Small intestine (tissue), 7 donors: Measurements from ENCODE around the gene CEL. TPM values are rescaled to one million over a fixed set of nuclear protein-coding genes. Genes with fewer than 3 reads are reported as not detected.
A peak's percentile ranks its signal among the peaks of the same experiment; 100 is the strongest.
"Not testable (repeated sequence)": the region's sequence is repeated elsewhere in the genome, so short reads cannot be mapped to it uniquely, and the experiment has no call there.

Source experiments
- DNase-seq, 2 donors: peaks; one replicate each; pipeline versions ENCODE4 v3.0.0 to v3.0.0-alpha.2; 2013
- FAIRE-seq: peaks from 2 replicates; lab custom pipeline; 2012; peaks lifted over from hg19 to GRCh38; lab: Jason Lieb, UNC
- H3K27ac ChIP-seq, 3 donors: one replicate each; pipeline ENCODE4 v1.5.1; 2013; ENCODE audit warnings: low read length in 2 of 3, mild to moderate bottlenecking in 2 of 3, control low read depth in 1 of 3, inconsistent platforms in 1 of 3, low read depth in 1 of 3, moderate library complexity in 1 of 3
- H3K27me3 ChIP-seq, 3 donors: one replicate each; pipeline ENCODE4 v1.6.1; 2013; ENCODE audit warnings: low read length in 3 of 3, inconsistent platforms in 1 of 3; ENCODE audit not compliant: control insufficient read depth in 3 of 3, insufficient read depth in 3 of 3
- H3K36me3 ChIP-seq, 3 donors: one replicate each; pipeline ENCODE4 v1.6.1; 2013; ENCODE audit warnings: low read length in 3 of 3, inconsistent platforms in 1 of 3, low read depth in 1 of 3, mild to moderate bottlenecking in 1 of 3, moderate library complexity in 1 of 3; ENCODE audit not compliant: control insufficient read depth in 3 of 3, insufficient read depth in 2 of 3
- H3K4me1 ChIP-seq, 3 donors: one replicate each; pipeline ENCODE4 v1.6.1; 2013; ENCODE audit warnings: low read length in 2 of 3, inconsistent platforms in 1 of 3, low read depth in 1 of 3, mild to moderate bottlenecking in 1 of 3, moderate library complexity in 1 of 3; ENCODE audit not compliant: control insufficient read depth in 3 of 3, insufficient read depth in 2 of 3
- H3K4me3 ChIP-seq, 3 donors: one replicate each; pipeline ENCODE4 v1.5.1; 2013; ENCODE audit warnings: low read length in 3 of 3, control low read depth in 1 of 3, inconsistent platforms in 1 of 3, low read depth in 1 of 3, mild to moderate bottlenecking in 1 of 3, moderate library complexity in 1 of 3
- H3K9me3 ChIP-seq, 2 donors: one replicate each; pipeline ENCODE4 v1.6.1; 2013; ENCODE audit warnings: low read depth in 1 of 2, low read length in 1 of 2; ENCODE audit not compliant: control insufficient read depth in 2 of 2, insufficient read depth in 1 of 2
- WGBS, 3 donors: extraction: QIAGEN DNeasy Blood & Tissue Kit; methylation state at CpG; one replicate each; pipeline ENCODE4 v1.1.7; 2013; 5-methylcytosine and 5-hydroxymethylcytosine counted together
- polyA plus RNA-seq, 4 donors: library from polyadenylated mRNA; stranded (reverse) in 3 of 4; unstranded in 1 of 4; fragments of 200-250 nt in 3 of 4; fragments of 120-200 nt in 1 of 4; gene quantifications; one replicate each; pipeline versions ENCODE4 v1.2.1 to v1.2.3, GENCODE V29; 2013
- donor health status: healthy with polysubstance abuse.
- donor health status: control.
- donor health status: control.
- donor health status: Bipolar disorder and iron deficiency.
- donor health status: healthy.

CEL gene
- polyA plus RNA-seq, 4 donors, result 2.8 to 463 (median 5.3) TPM

DNA sequence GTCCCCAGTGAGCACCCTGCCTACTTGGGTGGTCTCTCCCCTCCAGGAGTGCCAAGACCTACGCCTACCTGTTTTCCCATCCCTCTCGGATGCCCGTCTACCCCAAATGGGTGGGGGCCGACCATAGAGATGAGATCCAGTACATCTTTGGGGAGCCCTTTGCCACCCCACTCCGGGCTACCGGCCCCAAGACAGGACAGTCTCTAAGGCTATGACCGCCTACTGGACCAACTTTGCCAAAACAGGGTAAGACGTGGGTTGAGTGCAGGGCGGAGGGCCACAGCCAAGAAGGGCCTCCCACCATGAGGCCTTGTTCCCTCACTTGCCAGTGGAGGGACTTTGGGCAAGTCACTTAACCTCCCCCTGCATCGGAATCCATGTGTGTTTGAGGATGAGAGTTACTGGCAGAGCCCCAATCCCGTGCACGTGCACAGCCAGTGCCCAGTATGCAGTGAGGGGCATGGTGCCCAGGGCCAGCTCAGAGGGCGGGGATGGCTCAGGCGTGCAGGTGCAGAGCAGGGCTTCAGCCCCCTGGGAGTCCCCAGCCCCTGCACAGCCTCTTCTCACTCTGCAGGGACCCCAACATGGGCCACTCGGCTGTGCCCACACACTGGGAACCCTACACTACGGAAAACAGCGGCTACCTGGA is 24.6 kb downstream of the CEL start:
- DNase-seq, result not testable (repeated sequence)
- whole genome bisulfite sequencing, 3 donors, result 80 to 87% (median 83%) methylated on average over 10 to 17 of the region's 17 CpGs
- peaks cover 0 to 20% (median 0%) of the 10 kb centered on the region in 3 donors for H3K4me1 ChIP-seq

DNA sequence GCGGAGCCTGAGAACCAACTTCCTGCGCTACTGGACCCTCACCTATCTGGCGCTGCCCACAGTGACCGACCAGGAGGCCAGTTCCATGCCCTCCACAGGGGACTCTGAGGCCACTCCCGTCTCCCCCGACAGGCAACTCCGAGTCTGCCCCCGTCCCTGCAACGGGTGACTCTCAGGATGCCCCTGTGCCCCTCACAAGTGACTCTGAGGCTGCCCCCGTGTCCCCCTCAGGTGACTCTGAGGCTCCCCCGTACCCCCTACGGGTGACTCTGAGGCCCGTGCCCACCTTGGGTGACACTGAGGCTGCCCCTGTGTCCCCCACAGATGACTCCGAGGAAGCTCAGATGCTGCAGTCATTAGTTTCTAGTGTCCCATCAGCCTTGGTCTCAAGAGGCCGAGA is 25.1 kb downstream of the CEL start:
- Histone ChIP-seq H3K4me3 (no peak overlapping the region), H3K4me1 (peaks cover 0 to 19% (median 0%) of the 10 kb centered on the region in 3 donors), H3K36me3 (peaks cover 0 to 23% (median 0%) of the 10 kb centered on the region in 3 donors), H3K27ac (no peak overlapping the region), H3K27me3 (no peaks in the 10 kb centered on the region), H3K9me3 (no peaks in the 10 kb centered on the region)
- WGBS, 3 donors, result 72 to 81% (median 80%) methylated on average over 12 to 15 of the region's 15 CpGs
- FAIRE-seq (no peak), DNase-seq (no peak)

More for the DNA sequence above, 24.6 kb downstream of the CEL start:
- not testable (repeated sequence) for H3K27me3 ChIP-seq, H3K9me3 ChIP-seq, H3K27ac ChIP-seq, H3K4me3 ChIP-seq, FAIRE-seq
- H3K36me3 ChIP-seq, result peaks cover 0 to 23% (median 0%) of the 10 kb centered on the region in 3 donors

- peaks cover 0 to 23% (median 0%) of the 10 kb centered on the region in 3 donors for H3K36me3 ChIP-seq
- 61 to 67% (median 64%) methylated on average over 7 of the region's 7 CpGs for WGBS, 3 donors
- H3K27ac ChIP-seq, result no peak overlapping the region
- H3K4me1 ChIP-seq, result peaks cover 0 to 17% (median 0%) of the 10 kb centered on the region in 3 donors
- no peaks in the 10 kb centered on the region for H3K27me3 ChIP-seq
- FAIRE-seq (no peak), DNase-seq (no peak)
- no peaks in the 10 kb centered on the region for H3K9me3 ChIP-seq
- H3K4me3 ChIP-seq, result no peak overlapping the region
Measured at GRCh38 chr9:133087429-133088145, 25.8 kb downstream of the CEL start.

DNA sequence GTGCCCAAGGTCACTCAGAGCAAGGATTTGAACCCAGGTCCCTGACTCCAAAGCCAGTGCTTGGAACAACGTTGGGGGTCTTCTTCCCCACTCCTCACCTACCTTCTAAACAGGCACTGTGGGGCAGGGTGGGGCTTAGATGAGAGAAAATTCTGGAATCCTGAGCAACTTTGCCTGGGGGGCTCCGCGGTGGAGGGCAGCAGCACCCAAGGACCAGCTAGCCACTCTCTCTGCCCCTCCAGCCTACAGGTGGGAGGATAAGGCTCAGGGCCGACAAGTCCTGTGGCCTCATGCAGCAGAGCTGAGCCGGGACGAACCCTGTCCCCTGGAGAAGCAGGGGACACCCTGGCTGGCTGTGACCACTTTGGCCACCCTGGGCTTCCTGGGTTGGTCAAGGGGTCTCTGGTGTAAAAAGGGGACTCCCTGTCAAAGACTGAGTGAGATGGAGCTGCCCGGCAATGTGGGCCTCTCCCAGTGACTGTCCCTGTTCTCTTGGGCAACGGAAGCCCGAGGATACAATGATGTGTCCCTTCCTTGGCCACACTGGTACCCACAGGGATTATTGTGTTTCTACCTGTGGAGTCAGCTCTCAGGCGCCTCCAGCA is 26.5 kb downstream of the CEL start:
- DNase-seq (no peak), FAIRE-seq (no peak)
- H3K4me3 ChIP-seq, result no peak overlapping the region
- H3K27ac ChIP-seq, result no peak overlapping the region
- WGBS, 3 donors, result 87 to 88% (median 88%) methylated on average over 10 of the region's 10 CpGs
- H3K27me3 ChIP-seq, result no peaks in the 10 kb centered on the region
- no peaks in the 10 kb centered on the region for H3K9me3 ChIP-seq
- H3K4me1 ChIP-seq, result peaks cover 0 to 17% (median 0%) of the 10 kb centered on the region in 3 donors
- peaks cover 0 to 23% (median 0%) of the 10 kb centered on the region in 3 donors for H3K36me3 ChIP-seq

- Histone ChIP-seq H3K27ac (peak overlapping the region in 1 of 3 donors; percentile 29), H3K27me3 (no peaks in the 10 kb centered on the region), H3K36me3 (peaks cover 0 to 22% (median 0%) of the 10 kb centered on the region in 3 donors), H3K4me3 (no peak overlapping the region), H3K4me1 (peaks cover 0 to 17% (median 0%) of the 10 kb centered on the region in 3 donors), H3K9me3 (no peaks in the 10 kb centered on the region)
- 80 to 88% (median 84%) methylated on average over 7 of the region's 7 CpGs for WGBS, 3 donors
- no peak for FAIRE-seq
- DNase-seq, result no peak
Measured at GRCh38 chr9:133088756-133089155, 27.0 kb downstream of the CEL start.

DNA sequence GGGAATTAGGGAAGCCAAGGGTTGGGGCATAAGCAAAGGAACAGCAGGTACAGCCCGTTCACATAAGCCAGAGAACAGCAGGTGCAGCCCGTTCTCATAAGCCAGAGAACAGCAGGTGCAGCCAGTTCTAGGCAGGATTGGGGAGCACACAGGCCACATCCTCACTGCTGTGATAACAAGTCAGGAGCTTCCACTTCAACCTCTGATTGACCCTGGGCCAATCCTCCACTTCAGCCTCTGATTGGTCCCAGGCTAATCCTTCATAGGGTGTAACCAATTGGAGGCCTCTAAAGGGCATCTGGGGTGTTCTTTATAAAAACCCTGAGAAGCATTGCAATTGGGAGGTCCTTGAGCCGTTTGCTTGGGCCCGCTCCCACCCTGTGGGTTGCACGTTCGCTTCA is 27.5 kb downstream of the CEL start:
- peaks cover 0 to 21% (median 0%) of the 10 kb centered on the region in 3 donors for H3K36me3 ChIP-seq
- peak; percentile 35 to 63 for DNase-seq
- WGBS, 3 donors, result 63 to 68% (median 63%) methylated on average over 6 of the region's 6 CpGs
- no peak overlapping the region for H3K4me3 ChIP-seq
- peaks cover 0 to under 1% of the 10 kb centered on the region in 2 donors for H3K9me3 ChIP-seq
- peaks cover 0 to 17% (median 0%) of the 10 kb centered on the region in 3 donors for H3K4me1 ChIP-seq
- peak overlapping the region in 1 of 3 donors; percentile 29 for H3K27ac ChIP-seq
- no peaks in the 10 kb centered on the region for H3K27me3 ChIP-seq
- no peak for FAIRE-seq

DNA sequence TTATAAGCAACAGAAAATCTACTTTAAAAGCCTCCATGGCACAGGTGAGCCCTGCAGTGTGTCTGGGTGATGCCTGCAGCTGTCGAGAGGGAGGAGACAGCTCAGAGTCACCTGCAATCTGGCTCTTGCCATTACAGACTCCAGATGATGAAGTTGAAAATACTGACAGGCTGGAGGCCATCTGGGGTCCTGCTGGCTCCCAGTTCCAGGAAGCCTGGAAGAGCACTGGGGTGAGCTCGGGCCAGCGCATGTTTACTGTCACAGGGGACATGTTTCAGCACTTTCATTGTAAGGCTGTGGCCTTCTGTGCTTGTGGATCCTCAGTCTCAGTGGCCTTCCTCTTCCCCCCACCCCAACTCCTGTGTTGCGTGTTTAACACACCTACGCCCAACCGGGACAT is 28.4 kb downstream of the CEL start:
- H3K9me3 ChIP-seq, result peaks cover 0 to 7% of the 10 kb centered on the region in 2 donors
- H3K4me1 ChIP-seq, result peaks cover 0 to 17% (median 0%) of the 10 kb centered on the region in 3 donors
- FAIRE-seq (no peak), DNase-seq (no peak)
- no peak overlapping the region for H3K27ac ChIP-seq
- H3K36me3 ChIP-seq, result peaks cover 0 to 23% (median 0%) of the 10 kb centered on the region in 3 donors
- WGBS, 3 donors, result 73 to 88% (median 80%) methylated on average over 5 to 6 of the region's 6 CpGs
- H3K4me3 ChIP-seq, result no peak overlapping the region
- H3K27me3 ChIP-seq, result no peaks in the 10 kb centered on the region

DNA sequence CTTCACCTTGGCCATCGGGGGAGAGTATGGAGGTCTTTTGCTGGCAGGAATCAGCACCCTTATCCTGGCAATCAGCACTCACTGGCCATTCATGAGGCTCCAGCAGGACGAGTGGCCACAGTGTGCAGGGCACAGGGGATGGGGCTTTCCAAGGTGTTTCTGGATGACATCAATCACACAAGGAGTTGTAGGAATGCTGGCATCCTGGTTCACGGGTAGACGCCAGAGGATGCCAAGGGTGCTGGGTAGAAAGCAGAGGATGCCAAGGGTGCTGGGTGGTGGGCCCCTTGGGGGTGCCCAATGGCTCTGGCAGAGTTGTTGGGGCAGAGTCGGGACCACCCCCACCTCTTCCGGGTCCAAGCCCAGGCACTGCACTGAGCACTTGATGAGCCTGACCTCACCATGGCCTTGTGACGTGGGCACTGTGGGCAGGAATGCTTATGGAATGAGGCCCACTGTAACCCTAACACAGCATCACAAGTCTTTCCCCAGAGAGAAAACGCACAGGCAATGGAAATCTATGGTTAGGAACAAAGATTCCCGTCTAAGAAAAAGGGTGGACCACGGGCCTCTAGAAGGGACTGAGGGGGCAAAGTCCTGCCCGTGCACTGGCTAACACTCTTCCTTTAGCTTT is 29.1 kb downstream of the CEL start:
- DNase-seq, result peak in 1 of 2 donors; percentile 69
- no peaks in the 10 kb centered on the region for H3K27me3 ChIP-seq
- H3K27ac ChIP-seq, result peak overlapping the region in 1 of 3 donors; percentile 58
- peaks cover 0 to 17% (median 0%) of the 10 kb centered on the region in 3 donors for H3K4me1 ChIP-seq
- H3K9me3 ChIP-seq, result peaks cover 0 to 11% of the 10 kb centered on the region in 2 donors
- FAIRE-seq, result no peak
- 64 to 78% (median 68%) methylated on average over 11 of the region's 11 CpGs for WGBS, 3 donors
- H3K36me3 ChIP-seq, result peaks cover 0 to 21% (median 0%) of the 10 kb centered on the region in 3 donors
- H3K4me3 ChIP-seq, result no peak overlapping the region
